ENCODE measurements around the gene PYGL.

DNA sequence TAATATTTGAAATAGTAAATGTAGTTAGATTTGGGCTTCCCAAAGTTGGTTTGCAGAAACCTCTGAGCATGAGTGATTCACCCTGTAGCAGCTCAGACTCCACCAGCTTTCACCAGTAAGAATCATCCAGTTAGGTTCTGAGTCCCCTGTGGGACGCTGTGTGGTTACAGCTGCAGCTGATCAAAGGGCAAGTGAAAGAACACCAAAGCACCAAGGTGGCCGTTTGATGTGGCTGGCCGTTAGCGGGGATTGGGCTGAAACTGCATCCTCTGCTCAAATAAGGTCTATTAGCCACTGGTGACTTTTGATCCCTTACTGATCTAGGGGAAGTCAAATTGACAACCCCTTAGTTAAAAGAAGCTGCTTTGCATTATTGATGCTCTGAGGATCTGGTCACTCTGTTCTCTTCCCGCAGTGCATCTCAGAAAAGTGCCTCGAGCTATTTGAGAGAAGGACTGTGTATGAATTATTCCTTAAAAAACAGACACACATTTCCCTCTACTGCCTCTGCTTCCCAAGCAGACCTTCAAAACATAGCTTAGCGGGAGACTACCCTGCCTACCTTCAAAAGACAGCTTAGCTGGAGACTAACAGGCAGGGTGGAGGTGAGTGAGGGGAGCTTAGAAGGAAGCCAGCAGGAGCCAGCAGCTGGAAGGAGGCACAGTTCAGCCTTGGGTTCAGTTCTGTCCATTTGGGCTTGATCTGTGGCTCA is 68.8 kb downstream of the PYGL start:
- TF ChIP-seq, protein P1, sequence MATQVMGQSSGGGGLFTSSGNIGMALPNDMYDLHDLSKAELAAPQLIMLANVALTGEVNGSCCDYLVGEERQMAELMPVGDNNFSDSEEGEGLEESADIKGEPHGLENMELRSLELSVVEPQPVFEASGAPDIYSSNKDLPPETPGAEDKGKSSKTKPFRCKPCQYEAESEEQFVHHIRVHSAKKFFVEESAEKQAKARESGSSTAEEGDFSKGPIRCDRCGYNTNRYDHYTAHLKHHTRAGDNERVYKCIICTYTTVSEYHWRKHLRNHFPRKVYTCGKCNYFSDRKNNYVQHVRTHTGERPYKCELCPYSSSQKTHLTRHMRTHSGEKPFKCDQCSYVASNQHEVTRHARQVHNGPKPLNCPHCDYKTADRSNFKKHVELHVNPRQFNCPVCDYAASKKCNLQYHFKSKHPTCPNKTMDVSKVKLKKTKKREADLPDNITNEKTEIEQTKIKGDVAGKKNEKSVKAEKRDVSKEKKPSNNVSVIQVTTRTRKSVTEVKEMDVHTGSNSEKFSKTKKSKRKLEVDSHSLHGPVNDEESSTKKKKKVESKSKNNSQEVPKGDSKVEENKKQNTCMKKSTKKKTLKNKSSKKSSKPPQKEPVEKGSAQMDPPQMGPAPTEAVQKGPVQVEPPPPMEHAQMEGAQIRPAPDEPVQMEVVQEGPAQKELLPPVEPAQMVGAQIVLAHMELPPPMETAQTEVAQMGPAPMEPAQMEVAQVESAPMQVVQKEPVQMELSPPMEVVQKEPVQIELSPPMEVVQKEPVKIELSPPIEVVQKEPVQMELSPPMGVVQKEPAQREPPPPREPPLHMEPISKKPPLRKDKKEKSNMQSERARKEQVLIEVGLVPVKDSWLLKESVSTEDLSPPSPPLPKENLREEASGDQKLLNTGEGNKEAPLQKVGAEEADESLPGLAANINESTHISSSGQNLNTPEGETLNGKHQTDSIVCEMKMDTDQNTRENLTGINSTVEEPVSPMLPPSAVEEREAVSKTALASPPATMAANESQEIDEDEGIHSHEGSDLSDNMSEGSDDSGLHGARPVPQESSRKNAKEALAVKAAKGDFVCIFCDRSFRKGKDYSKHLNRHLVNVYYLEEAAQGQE (tag by site-specific recombination; IDR thresholded peaks at IDR 0.05): no peak
- TF ChIP-seq, protein P2, sequence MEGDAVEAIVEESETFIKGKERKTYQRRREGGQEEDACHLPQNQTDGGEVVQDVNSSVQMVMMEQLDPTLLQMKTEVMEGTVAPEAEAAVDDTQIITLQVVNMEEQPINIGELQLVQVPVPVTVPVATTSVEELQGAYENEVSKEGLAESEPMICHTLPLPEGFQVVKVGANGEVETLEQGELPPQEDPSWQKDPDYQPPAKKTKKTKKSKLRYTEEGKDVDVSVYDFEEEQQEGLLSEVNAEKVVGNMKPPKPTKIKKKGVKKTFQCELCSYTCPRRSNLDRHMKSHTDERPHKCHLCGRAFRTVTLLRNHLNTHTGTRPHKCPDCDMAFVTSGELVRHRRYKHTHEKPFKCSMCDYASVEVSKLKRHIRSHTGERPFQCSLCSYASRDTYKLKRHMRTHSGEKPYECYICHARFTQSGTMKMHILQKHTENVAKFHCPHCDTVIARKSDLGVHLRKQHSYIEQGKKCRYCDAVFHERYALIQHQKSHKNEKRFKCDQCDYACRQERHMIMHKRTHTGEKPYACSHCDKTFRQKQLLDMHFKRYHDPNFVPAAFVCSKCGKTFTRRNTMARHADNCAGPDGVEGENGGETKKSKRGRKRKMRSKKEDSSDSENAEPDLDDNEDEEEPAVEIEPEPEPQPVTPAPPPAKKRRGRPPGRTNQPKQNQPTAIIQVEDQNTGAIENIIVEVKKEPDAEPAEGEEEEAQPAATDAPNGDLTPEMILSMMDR (tag by site-specific recombination; IDR thresholded peaks at IDR 0.05): no peak
- TF ChIP-seq HOXA7 (CRISPR knock-in tag; IDR thresholded peaks at IDR 0.05; ENCODE audit: borderline replicate concordance) (no peak), TCF7L2 (IDR thresholded peaks at IDR 0.05; ENCODE audit: borderline replicate concordance, low read depth, low read length) (no peak), ZNF10 (tag by site-specific recombination; IDR thresholded peaks at IDR 0.05) (no peak), ZNF560 (tag by site-specific recombination; IDR thresholded peaks at IDR 0.05; ENCODE audit: borderline replicate concordance) (no peak), KLF16 (tag by site-specific recombination; IDR thresholded peaks at IDR 0.05) (no peak), ZNF629 (tag by site-specific recombination; IDR thresholded peaks at IDR 0.05) (no peak), ZNF768 (tag by site-specific recombination; IDR thresholded peaks at IDR 0.05) (no peak)
- TF ChIP-seq, protein P3, sequence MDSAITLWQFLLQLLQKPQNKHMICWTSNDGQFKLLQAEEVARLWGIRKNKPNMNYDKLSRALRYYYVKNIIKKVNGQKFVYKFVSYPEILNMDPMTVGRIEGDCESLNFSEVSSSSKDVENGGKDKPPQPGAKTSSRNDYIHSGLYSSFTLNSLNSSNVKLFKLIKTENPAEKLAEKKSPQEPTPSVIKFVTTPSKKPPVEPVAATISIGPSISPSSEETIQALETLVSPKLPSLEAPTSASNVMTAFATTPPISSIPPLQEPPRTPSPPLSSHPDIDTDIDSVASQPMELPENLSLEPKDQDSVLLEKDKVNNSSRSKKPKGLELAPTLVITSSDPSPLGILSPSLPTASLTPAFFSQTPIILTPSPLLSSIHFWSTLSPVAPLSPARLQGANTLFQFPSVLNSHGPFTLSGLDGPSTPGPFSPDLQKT (IDR thresholded peaks at IDR 0.05; ENCODE audit: borderline replicate concordance, low read depth, low read length): no peak
- TF ChIP-seq, protein P4, sequence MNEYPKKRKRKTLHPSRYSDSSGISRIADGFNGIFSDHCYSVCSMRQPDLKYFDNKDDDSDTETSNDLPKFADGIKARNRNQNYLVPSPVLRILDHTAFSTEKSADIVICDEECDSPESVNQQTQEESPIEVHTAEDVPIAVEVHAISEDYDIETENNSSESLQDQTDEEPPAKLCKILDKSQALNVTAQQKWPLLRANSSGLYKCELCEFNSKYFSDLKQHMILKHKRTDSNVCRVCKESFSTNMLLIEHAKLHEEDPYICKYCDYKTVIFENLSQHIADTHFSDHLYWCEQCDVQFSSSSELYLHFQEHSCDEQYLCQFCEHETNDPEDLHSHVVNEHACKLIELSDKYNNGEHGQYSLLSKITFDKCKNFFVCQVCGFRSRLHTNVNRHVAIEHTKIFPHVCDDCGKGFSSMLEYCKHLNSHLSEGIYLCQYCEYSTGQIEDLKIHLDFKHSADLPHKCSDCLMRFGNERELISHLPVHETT (tag by site-specific recombination; IDR thresholded peaks at IDR 0.05): no peak
- TF ChIP-seq, protein P5, sequence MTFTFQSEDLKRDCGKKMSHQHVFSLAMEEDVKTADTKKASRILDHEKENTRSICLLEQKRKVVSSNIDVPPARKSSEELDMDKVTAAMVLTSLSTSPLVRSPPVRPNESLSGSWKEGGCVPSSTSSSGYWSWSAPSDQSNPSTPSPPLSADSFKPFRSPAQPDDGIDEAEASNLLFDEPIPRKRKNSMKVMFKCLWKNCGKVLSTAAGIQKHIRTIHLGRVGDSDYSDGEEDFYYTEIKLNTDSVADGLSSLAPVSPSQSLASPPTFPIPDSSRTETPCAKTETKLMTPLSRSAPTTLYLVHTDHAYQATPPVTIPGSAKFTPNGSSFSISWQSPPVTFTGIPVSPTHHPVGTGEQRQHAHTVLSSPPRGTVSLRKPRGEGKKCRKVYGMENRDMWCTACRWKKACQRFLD (tag by site-specific recombination; IDR thresholded peaks at IDR 0.05): no peak
